ENCODE measurements around the gene NUDT19. TPM values are rescaled to one million over a fixed set of nuclear protein-coding genes. Genes with fewer than 3 reads are reported as not detected.
"Not testable (repeated sequence)": the region's sequence is repeated elsewhere in the genome, so short reads cannot be mapped to it uniquely, and the experiment has no call there.

Gene NUDT19
- total RNA-seq (10 to 100 TPM; 11.2 to 11.5 TPM), polyA plus RNA-seq (1 to 10 TPM; 2.5 to 2.7 (median 2.5) TPM), total RNA-seq (10.8 to 31.5 (median 18.7) reads per million in 6 experiments)

DNA sequence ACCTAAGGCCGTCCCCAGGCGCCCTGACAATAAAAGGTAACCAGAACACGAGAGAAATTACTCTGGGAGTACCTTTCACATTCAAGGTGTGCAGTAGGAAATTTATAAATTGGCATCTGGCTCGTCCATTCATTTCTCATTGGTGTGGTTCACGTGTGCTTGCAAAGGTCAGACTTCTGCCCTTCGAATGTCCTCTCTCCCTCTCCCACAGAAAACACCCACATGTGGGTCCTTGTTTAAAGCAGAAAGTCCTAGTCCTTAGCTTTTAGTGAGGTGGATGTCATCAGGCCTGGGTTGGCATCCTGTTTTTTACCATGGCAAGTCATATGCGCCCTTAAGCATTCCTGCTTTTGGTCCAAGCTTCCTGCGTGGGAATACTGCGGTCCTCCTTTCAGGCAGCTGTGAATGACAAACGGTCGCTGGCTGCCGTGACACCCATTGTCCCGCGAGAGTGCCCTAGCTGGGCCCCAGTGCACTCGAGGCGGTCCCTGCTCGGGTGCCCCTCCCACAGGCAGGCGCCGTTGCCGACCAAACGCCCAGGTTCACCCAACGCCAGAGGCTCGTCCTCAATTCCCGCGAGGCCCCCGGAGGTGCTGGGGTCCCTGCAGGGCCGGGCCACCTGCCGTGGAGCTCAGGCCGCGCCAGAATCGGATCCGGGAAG, at the start of gene NUDT19:
Gene NUDT19 (plus strand): TSS at position 531 of the 661 bp plus-strand sequence. CDS start 140 bp downstream, outside the sequence.
- peak within 1 kb of the TSS; percentile 89 to 97 (median 96) for H3K4me3 Mint-ChIP-seq
- H3K9me3 Mint-ChIP-seq: peaks cover 0 to 2% (median 0%) of the 10 kb centered on the region in 9 donors
- ATAC-seq: peak; percentile 78 to 79
- peak within 1 kb of the TSS; percentile 92 to 98 (median 96) for H3K27ac Mint-ChIP-seq
- DNase-seq: peak; percentile 56 to 87 (median 66)
- peaks cover 4 to 11% (median 6%) of the 10 kb centered on the region in 3 donors for H3K36me3 Mint-ChIP-seq
- peaks cover 33 to 60% (median 51%) of the 10 kb centered on the region in 4 donors for H3K4me1 Mint-ChIP-seq
- POLR2A ChIA-PET: interaction anchor here (0.6 to 2.5 kb wide), 9 partner anchors 15 to 486 kb away, joined by 3 to 41 read pairs (median 4); partner anchors contain the start of genes ANKRD27, CEP89, FAAP24 and PDCD5
- H3K27me3 Mint-ChIP-seq: no peaks in the 10 kb centered on the region

DNA sequence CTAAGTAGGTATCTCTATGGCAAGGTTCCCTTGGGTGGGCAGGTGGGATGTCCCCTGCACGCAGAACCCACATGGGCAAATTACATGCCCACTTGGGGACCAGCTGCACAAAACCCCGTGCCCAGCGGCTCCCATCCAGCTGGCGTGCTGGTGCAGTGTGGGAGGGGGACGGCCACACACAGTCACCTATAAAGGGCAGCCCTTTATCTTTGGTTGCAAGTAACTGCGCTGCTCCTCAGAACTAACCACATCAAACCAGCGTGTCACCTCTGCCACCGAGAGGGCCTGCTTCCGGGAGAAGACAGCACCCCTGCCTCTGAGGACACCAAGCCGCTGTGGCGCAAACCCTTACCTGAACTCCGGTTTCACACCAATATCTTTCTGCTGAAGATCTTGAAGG, 48.9 kb upstream of the NUDT19 start:
- ATAC-seq: peak; percentile 98 to 99
- Mint-ChIP-seq H3K4me1 (peaks cover 16 to 47% (median 37%) of the 10 kb centered on the region in 4 donors), H3K36me3 (peaks cover 0 to 61% (median 31%) of the 10 kb centered on the region in 3 donors), H3K9me3 (no peaks in the 10 kb centered on the region), H3K27me3 (no peaks in the 10 kb centered on the region), H3K27ac (peak overlapping the region; percentile 51 to 91 (median 85)), H3K4me3 (peak overlapping the region; percentile 40 to 85 (median 71))
- POLR2A ChIA-PET: interaction anchor here (0.6 to 2.9 kb wide), 2 partner anchors 33 to 438 kb away, joined by 3 to 11 read pairs; partner anchors contain the start of genes ANKRD27 and RGS9BP
- peak; percentile 19 to 84 (median 68) for DNase-seq

DNA sequence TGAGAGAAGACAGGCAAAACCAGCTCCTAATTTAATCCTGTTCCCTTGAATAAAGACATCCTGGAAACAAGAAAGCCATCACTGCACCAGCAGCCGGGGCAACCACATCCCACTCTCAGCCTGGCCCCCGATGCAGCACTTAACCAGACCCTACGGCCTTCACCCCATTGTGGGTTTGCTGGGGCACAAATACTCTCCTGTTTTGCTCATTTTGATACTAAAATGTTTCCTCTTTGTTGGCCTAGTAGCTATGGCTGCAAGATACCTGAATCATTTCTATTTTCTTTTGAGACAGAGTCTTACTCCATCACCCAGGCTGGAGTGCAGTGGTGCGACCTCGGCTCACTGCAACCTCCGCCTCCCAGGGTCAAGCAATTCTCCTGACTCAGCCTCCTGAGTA, 45.1 kb upstream of the NUDT19 start:
- H3K36me3 Mint-ChIP-seq: peaks cover 0 to 55% (median 21%) of the 10 kb centered on the region in 3 donors
- no peak for ATAC-seq
- H3K4me1 Mint-ChIP-seq: peaks cover 16 to 52% (median 37%) of the 10 kb centered on the region in 4 donors
- H3K9me3 Mint-ChIP-seq: no peaks in the 10 kb centered on the region
- H3K4me3 Mint-ChIP-seq: peak overlapping the region in 1 of 10 donors; percentile 54
- H3K27me3 Mint-ChIP-seq: no peaks in the 10 kb centered on the region
- DNase-seq: no peak
- H3K27ac Mint-ChIP-seq: peak overlapping the region in 2 of 10 donors; percentile 4 to 40
- POLR2A ChIA-PET: no interaction called here

DNA sequence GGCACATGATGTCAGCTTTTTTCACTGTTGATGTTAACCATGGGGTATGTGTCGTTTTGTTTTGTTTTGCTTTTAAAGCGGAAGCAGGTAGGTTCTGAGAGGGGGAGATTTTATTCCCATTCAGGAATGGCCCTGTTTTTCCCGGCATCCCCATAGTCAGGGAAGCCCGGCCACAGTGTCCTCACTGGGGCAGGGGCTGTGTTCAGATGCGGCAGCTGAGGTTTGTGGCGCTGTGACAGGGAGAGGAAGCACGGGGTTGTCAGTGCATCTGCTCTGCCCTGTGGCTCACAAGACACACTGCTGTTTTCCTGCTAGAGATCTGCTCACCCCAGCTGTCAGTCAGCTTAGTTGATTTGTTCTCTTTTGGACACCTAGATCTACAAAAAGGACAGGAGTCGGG, 44.3 kb upstream of the NUDT19 start:
- Mint-ChIP-seq H3K36me3 (peaks cover 0 to 53% (median 21%) of the 10 kb centered on the region in 3 donors), H3K4me1 (peaks cover 12 to 44% (median 30%) of the 10 kb centered on the region in 4 donors), H3K9me3 (no peaks in the 10 kb centered on the region), H3K4me3 (peak overlapping the region in 4 of 10 donors; percentile 24 to 61 (median 58)), H3K27me3 (no peaks in the 10 kb centered on the region), H3K27ac (peak overlapping the region in 6 of 10 donors; percentile 40 to 86 (median 74))
- POLR2A ChIA-PET: no interaction called here
- DNase-seq: peak in 1 of 10 donors; percentile 5
- ATAC-seq: no peak

DNA sequence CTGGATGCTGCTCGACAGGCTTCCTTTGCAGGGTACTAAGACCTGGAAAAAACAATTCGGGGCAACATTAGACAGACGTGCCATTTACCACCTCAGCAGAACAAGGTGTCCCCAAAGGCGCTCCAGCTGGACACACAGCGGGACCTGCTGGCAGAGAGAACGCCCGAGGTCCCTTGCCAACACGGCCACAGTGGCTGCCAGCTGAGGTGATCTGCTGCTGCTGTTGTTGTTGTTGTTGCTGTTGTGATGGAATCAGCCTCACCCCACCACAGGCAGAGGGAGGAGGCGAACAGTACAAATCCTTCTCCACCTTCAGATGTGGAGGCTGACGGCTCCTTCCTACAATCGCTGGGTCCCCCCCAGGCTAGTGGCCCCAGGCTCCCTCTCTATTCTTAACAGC, 41.9 kb upstream of the NUDT19 start:
- Mint-ChIP-seq H3K4me3 (no peak overlapping the region), H3K36me3 (peaks cover 0 to 53% (median 16%) of the 10 kb centered on the region in 3 donors), H3K4me1 (peaks cover 2 to 27% (median 15%) of the 10 kb centered on the region in 4 donors), H3K27me3 (no peaks in the 10 kb centered on the region), H3K9me3 (no peaks in the 10 kb centered on the region), H3K27ac (no peak overlapping the region)
- POLR2A ChIA-PET: no interaction called here
- DNase-seq (no peak), ATAC-seq (no peak)

DNA sequence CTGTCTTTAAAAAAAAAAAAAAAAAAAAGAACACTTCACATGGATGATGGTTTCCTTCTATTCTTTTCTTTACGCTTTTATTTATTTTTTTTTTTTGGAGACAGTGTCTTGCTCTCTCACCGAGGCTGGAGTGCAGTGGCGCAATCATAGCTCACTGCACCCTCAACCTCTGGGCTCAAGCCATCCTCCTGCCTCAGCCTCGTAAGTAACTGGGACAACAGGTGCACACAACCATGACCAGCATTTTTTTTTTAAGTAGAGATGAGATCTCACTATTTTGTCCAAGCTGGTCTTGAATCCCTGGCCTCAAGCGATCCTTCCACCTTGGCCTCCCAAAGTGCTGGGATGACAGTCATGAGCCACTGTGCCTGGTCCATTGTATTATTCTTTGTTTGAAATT, 41.0 kb upstream of the NUDT19 start:
- POLR2A ChIA-PET: no interaction called here
- Mint-ChIP-seq H3K4me3 (no peak overlapping the region), H3K27me3 (no peaks in the 10 kb centered on the region), H3K9me3 (no peaks in the 10 kb centered on the region), H3K4me1 (peaks cover 2 to 27% (median 15%) of the 10 kb centered on the region in 4 donors), H3K36me3 (peaks cover 0 to 60% (median 16%) of the 10 kb centered on the region in 3 donors), H3K27ac (no peak overlapping the region)
- ATAC-seq: no peak
- DNase-seq: no peak

DNA sequence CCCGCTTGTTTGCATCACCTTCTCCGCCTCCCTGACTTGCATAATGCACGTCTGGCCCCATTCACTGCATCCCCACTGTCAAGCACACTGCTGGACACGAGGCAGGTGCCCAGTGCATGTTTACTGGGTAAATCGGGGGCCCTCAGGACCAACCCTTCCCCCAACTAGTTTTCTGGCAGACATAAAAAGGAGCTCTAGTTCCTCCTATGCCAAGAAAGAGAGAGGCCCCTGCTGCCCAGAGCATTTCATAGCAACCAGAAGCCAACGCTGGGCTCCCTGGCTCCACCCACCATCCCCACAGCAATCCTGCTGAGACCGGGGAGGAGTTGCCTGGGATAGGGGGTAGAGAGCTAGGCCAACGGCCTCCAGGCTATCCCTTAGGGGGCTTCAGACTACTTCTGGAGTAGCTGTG, 39.9 kb upstream of the NUDT19 start:
- H3K27ac Mint-ChIP-seq: no peak overlapping the region
- no peaks in the 10 kb centered on the region for H3K9me3 Mint-ChIP-seq
- H3K4me1 Mint-ChIP-seq: peaks cover 2 to 24% (median 12%) of the 10 kb centered on the region in 4 donors
- H3K36me3 Mint-ChIP-seq: peaks cover 0 to 67% (median 13%) of the 10 kb centered on the region in 3 donors
- no peak overlapping the region for H3K4me3 Mint-ChIP-seq
- ATAC-seq (no peak), DNase-seq (no peak)
- POLR2A ChIA-PET: no interaction called here
- H3K27me3 Mint-ChIP-seq: no peaks in the 10 kb centered on the region

DNA sequence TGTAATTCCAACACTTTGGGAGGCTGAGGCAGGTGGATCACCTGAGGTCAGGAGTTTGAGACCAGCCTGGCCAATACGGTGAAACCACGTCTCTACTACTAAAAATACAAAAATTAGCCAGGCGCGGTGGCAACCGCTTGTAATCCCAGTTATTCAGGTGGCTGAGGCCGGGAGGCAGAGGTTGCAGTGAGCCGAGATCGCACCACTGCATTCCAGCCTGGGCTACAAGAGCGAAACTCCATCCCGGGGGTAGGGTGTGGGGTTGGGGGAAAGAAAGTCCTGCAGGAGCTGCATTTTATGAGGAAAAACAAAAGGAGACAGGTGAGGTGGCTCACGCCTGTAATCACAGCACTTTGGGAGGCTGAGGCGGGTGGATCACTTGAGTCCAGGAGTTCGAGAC, 39.3 kb upstream of the NUDT19 start:
- Mint-ChIP-seq H3K4me1 (peaks cover 2 to 19% (median 7%) of the 10 kb centered on the region in 4 donors), H3K36me3 (peaks cover 0 to 65% (median 13%) of the 10 kb centered on the region in 3 donors)
- H3K27ac Mint-ChIP-seq, ATAC-seq, POLR2A ChIA-PET, H3K4me3 Mint-ChIP-seq, H3K9me3 Mint-ChIP-seq, H3K27me3 Mint-ChIP-seq, DNase-seq: not testable (repeated sequence)

DNA sequence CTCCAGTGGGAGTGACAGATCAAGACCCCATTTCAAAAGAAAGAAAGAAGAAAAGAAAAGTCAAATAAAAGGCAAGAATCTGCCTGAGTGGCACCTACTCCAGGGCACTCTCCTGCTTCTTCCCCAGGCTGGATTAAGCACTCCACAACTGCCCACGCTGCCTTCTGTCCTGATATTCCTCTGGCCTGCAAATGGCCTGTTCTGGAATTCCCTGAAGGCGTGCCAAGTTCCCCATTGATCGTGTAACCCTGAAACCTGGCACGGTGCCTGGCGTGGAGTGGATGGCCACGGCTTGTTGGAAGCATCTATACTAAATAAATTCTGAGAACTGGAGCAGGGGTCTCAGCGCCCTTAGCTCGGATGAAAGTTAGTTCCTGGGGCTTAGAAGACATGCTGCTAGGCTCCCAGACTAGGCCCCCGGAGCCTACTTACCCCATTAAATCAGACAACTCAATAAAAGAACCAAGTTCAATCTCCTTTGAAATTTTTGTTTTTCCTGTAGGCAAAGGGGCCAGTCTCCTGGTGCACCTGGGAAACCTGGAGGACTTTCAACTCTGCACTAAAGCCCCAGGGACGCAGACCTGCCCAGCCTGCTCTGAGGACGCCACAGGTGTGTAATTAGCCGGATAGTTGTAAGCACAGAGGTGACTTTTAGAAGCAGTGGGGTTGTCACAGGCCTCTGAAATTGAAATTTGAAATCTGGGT, 38.6 kb upstream of the NUDT19 start:
- Mint-ChIP-seq H3K4me1 (peaks cover 0 to 13% (median 2%) of the 10 kb centered on the region in 4 donors), H3K9me3 (no peaks in the 10 kb centered on the region), H3K4me3 (no peak overlapping the region), H3K27ac (peak overlapping the region in 1 of 10 donors; percentile 73), H3K27me3 (no peaks in the 10 kb centered on the region), H3K36me3 (peaks cover 0 to 65% (median 9%) of the 10 kb centered on the region in 3 donors)
- no peak for ATAC-seq
- POLR2A ChIA-PET: no interaction called here
- no peak for DNase-seq

DNA sequence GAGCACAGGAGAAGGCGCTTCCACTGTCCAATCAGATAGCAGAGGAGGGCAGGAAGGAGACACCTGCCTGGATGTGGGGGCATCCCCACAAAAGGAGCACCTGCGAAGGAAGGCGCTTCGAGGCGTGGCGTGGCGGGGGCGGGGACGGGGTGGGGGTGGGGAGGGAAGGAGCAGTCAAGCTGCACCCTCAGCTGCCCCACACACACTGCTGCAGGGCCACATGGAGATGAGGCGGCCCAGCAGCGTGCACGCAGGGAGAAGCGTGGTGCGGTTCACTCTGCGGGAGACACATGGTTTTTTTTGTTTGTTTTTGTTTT, 38.1 kb upstream of the NUDT19 start:
- H3K9me3 Mint-ChIP-seq: no peaks in the 10 kb centered on the region
- H3K27ac Mint-ChIP-seq: no peak overlapping the region
- H3K36me3 Mint-ChIP-seq: peaks cover 0 to 66% (median 6%) of the 10 kb centered on the region in 3 donors
- DNase-seq (no peak), ATAC-seq (no peak)
- POLR2A ChIA-PET: no interaction called here
- H3K4me3 Mint-ChIP-seq: no peak overlapping the region
- peaks cover 0 to 9% (median 0%) of the 10 kb centered on the region in 4 donors for H3K4me1 Mint-ChIP-seq
- H3K27me3 Mint-ChIP-seq: no peaks in the 10 kb centered on the region

DNA sequence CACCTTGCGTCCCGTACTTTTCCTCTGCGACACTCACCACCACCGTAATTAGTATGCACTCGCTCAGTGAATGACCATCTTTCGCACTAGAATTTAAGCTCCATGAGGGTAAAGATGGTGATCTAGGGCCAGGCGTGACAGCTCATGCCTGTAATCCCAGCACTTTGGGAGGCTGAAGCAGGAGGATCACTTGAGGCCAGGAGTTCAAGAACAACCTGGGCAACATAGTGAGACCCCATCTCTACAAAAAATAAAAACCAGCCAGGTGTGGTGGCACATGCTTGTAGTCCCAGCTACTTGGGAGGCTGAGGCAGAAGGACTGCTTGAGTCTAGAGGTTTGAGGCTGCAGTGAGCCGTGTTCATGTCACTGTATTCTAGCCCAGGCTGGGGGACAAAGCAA, 35.2 kb upstream of the NUDT19 start:
- POLR2A ChIA-PET: interaction anchor here (0.7 to 1.2 kb wide), 3 partner anchors 319 to 1135 kb away, joined by 3 to 5 read pairs (median 3); no protein-coding TSS in a partner anchor
- H3K27me3 Mint-ChIP-seq, H3K4me3 Mint-ChIP-seq, H3K27ac Mint-ChIP-seq, ATAC-seq, DNase-seq, H3K9me3 Mint-ChIP-seq: not testable (repeated sequence)
- Mint-ChIP-seq H3K4me1 (peaks cover 0 to 12% (median 2%) of the 10 kb centered on the region in 4 donors), H3K36me3 (peaks cover 0 to 54% (median 0%) of the 10 kb centered on the region in 3 donors)

DNA sequence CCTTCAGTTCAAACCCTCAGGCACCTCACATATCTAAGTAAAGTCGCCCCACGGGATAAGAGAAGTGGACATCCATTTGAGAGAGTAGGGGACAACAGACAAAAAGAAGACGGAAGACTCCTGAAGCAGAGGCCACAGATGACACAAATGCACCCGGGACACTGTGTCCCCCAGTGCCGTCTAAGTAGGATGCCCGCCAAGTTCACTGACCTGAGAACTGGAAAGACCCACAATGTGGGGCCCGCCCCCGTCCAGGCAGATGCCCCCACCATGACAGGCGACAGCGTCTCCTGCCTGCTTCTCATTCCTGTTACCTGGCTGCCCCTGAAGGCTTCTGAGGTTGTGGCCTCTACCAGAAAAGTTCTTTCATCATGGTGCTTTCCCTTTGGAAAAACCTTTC, 33.5 kb upstream of the NUDT19 start:
- POLR2A ChIA-PET: no interaction called here
- Mint-ChIP-seq H3K9me3 (no peaks in the 10 kb centered on the region), H3K27me3 (no peaks in the 10 kb centered on the region), H3K4me3 (peak overlapping the region in 1 of 10 donors; percentile 24), H3K4me1 (peaks cover 1 to 11% (median 7%) of the 10 kb centered on the region in 4 donors), H3K27ac (peak overlapping the region in 2 of 10 donors; percentile 14 to 56), H3K36me3 (peaks cover 0 to 50% (median 0%) of the 10 kb centered on the region in 3 donors)
- no peak for ATAC-seq
- no peak for DNase-seq

DNA sequence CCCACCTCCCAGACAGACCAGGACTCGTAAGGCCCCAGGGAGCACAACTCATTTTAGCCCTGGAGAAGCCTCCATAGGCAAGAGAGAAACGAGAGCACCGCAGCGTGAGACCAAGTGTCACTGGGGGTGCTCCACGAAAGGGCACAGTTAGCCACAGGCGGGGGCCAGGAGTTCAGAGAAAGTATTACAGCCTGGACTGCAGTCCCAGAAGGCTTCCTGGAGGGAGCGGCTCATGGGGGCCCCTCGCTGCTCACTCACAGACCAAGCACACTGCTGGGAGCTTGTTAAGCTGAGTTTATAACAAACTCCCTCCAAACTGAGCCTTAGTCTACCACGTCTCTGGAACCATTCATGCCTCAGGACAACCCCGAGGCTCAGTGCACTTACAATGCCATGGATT, 33.1 kb upstream of the NUDT19 start:
- DNase-seq (no peak), ATAC-seq (no peak)
- Mint-ChIP-seq H3K27ac (peak overlapping the region in 1 of 10 donors; percentile 11), H3K27me3 (no peaks in the 10 kb centered on the region), H3K36me3 (peaks cover 0 to 46% (median 0%) of the 10 kb centered on the region in 3 donors), H3K9me3 (no peaks in the 10 kb centered on the region), H3K4me3 (no peak overlapping the region), H3K4me1 (peaks cover 2 to 14% (median 7%) of the 10 kb centered on the region in 4 donors)
- POLR2A ChIA-PET: no interaction called here

All from naive thymus-derived CD8-positive, alpha-beta T cell (primary cell).